T-helper 2 cell treated with Interferon-gamma antibody and Interleukin-4, amounts not matched to agents 100 ng/mL and 5 ng/mL, for 36 hours (primary cell): ENCODE data around the gene HPCAL1. TPM values are rescaled to one million over a fixed set of nuclear protein-coding genes. Genes with fewer than 3 reads are reported as not detected.

ENCODE experiments used
- intact Hi-C: fragments of 100-400 bp; cut with micrococcal nuclease; formaldehyde crosslinking; loops from one replicate; pipeline ENCODE4 v1.15.1; 2023
- total RNA-seq: library from RNA; stranded (reverse); gene quantifications from 2 replicates; pipeline ENCODE4 v1.2.3, GENCODE V29; 2022

HPCAL1 gene
- total RNA-seq, 1 donor from 2014 or later = 69.4 TPM

- intact Hi-C loops = loop anchor here (1.0 kb wide), 2 partner anchors 26 to 51 kb away; no protein-coding TSS in a partner anchor
These were observed 79.8 kb downstream of the HPCAL1 start for GRCh38 chr2:10382354-10383061.

- intact Hi-C loops = loop anchor here (1.0 kb wide), 1 partner anchor 53 kb away; no protein-coding TSS in a partner anchor
These were observed 81.4 kb downstream of the HPCAL1 start for GRCh38 chr2:10383960-10384734.

- intact Hi-C loops = no loop called here
These were observed 82.8 kb downstream of the HPCAL1 start for GRCh38 chr2:10385501-10385900.

DNA sequence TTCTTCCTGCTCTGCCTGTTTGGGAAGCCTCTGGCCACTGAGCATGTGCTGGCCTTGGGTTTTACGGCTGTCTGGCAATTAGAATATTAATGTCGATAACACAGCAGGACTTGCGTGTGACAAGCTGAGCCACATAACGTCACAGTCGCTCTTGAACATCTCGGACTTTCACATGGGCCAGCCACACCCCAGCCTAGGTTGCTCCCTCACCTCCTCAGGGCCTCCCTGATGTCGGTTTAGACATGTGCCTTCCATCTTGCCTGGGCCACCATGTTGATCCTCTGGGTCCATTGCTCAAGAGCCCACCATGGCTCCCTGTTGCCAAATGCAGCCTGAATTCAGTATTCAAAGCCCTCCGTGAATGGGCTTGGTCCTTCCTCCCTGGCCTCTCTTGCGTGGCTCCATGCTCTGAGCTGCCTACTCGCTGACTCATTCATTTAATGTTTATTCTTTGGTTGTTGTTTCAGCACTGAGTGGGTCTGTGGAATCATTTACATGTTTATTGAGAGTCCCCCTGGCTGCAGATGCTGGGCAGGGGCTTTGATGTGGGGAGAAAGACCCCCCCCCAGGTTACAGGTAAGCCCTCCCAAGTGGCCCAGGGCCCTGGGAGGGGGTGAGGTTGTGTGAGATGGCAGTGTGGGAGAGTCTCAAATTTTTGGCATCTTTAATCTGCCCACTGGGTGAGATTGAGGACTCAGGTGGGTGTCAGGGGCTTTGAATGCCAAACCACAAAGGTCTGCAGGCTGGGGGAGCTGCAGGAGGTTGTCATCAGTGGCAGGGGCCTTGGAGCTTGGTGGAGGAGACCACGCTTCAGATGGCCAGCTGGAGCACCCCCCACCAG lies 83.4 kb downstream of the HPCAL1 start:
- intact Hi-C loops = no loop called here

- intact Hi-C loops = no loop called here
These were observed 84.3 kb downstream of the HPCAL1 start for GRCh38 chr2:10387033-10387432.

GRCh38 chr2:10388954-10389560 lies 86.4 kb downstream of the HPCAL1 start:
- intact Hi-C loops = no loop called here

GRCh38 chr2:10389573-10389972 lies 86.9 kb downstream of the HPCAL1 start:
- intact Hi-C loops = no loop called here

DNA sequence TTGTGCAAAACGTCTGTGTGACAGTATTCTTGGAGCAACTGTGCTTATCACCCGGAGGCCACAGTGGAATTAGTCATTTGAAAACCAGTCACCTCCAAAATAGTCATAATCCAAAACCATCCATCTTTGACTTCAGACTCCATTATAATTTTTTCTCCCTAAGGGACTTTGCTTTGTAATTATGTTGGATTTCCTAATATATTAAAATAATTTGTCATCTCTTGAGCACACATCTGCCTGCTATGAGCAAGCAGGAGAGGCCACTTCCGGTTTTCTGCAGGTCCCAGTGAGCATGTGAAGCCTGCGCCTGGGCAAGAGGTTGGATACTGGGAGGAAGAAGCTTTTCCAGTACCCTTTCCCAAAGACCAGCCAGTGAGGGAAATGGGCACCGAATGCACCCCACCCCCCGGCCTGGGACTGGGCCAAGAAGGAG lies 87.7 kb downstream of the HPCAL1 start:
- intact Hi-C loops = no loop called here

DNA sequence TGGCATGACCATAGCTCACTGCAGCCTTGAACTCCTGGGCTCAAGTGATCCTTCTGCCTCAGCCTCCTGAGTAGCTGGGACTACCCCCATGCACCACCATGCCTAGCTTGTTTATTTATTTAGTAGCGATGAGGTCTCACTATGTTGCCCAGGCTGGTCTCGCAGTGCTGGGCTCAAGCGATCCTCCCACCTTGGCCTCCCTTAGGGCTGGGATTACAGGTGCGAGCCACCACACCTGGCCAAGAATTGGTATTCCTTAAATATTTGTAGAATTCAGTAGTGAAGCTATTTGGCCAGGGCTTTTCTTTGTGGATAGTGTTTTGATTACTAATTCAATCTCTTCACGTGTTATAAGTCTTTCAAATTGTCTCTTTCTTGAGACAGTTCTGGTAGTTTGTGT lies 89.4 kb downstream of the HPCAL1 start:
- intact Hi-C loops = no loop called here

- intact Hi-C loops = no loop called here
These were observed 89.8 kb downstream of the HPCAL1 start for GRCh38 chr2:10392548-10392947.

DNA sequence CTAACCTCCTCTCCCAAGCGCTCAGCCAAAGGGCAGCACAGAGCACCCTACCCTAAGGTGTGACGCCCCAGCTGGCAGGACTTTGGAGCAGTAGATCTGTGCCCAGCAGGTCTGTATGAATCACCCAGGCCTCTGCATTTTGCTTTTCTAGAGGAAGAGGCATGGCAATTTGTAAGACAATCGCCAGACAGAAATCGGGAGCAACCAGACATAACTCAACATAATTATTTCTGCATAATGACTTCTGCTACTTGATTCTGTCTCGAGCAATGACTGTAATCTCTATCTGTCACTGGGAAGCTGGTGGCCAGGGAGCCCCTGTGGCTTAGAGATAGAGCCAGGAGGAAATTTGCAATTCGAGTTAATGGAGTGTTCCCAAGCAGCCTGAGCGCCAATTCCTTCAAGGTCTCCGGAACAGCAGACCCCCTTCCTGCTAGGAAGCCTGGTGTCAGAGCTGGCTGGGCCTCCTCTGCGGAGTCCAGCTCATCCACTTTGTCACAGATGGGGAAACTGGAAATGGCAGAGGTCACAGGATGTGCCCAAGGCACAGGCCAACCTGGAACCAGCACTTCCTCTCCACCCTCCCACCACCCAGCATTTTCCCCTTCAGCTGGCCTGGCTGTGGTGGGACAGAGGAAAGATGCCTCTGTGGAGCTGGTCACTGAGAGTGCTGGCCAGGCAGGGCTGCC lies 90.4 kb downstream of the HPCAL1 start:
- intact Hi-C loops = no loop called here

DNA sequence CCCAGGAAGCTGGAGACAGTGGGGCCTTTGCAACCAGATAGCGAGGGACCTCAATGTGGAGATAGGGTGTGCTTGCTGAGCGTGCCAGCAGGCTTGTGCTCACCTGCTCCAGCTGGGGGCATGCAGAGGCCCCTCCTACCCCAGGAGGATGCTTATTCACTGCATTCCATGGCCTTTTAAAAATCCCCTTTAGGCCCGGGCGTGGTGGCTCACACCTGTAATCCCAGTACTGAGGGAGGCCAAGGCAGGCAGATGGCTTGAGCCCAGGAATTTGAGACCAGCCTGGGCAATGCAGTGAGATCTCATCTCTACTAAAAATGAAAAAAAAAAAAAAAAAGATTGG lies 90.9 kb downstream of the HPCAL1 start:
- intact Hi-C loops = no loop called here

DNA sequence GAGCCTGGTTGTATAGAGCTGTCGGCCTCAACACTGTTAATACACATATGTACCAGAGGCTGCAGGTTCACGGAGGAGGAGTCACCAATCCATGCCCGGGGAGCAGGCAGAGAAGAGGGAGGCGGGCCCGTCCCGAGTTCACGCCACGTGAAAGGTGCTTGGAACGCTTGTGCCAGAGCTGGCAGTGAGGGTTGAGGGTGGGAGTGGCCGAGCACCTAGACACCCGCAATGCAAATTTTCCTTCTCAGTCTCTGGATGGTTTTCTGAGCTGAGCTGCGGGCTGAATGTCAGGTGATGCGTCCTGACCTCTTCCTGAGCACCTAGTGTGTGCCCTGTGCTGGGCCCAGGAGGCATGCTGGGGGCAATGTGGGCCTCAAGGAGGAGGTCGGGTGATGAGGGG lies 93.2 kb downstream of the HPCAL1 start:
- intact Hi-C loops = no loop called here

- intact Hi-C loops = no loop called here
These were observed 93.8 kb downstream of the HPCAL1 start for GRCh38 chr2:10396464-10396863.

- intact Hi-C loops = no loop called here
These were observed 94.7 kb downstream of the HPCAL1 start for GRCh38 chr2:10397297-10397875.

GRCh38 chr2:10397878-10398277 lies 95.2 kb downstream of the HPCAL1 start:
- intact Hi-C loops = no loop called here

- intact Hi-C loops = no loop called here
These were observed 95.8 kb downstream of the HPCAL1 start for GRCh38 chr2:10398496-10398895.

GRCh38 chr2:10399358-10399757 lies 96.7 kb downstream of the HPCAL1 start:
- intact Hi-C loops = no loop called here

DNA sequence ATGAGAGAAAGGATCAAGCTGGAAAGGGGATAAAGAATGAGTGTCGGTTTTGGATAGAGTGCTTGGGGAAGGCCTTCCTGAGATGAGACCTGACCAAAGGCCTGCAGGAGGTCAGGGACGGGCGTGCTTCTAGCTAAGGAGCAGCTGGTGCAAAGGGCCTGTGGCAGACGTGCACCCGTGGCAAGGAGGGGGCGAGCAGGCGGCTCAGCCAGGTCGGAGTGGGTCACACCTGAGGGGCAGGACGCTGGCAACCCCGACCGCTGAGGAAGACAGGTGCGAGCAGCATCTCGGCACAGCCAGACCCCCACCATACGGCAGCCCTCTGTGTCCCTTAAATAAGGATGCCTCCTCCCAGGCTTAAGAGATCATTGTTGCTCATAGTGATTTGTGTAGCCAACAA lies 97.3 kb downstream of the HPCAL1 start:
- intact Hi-C loops = no loop called here

- intact Hi-C loops = no loop called here
These were observed 97.9 kb downstream of the HPCAL1 start for GRCh38 chr2:10400568-10400977.
